ENCODE results near the gene ASCC1. TPM values are rescaled to one million over a fixed set of nuclear protein-coding genes. Genes with fewer than 3 reads are reported as not detected.

Gene ASCC1
- total and polyA plus RNA-seq, 2 of the 13 experiments (the other 11 are each of a cell fraction or from before 2014, with no cell fraction given), result 21.6 to 30.1 TPM

GRCh38 chr10:72099600-72099921, 116.5 kb downstream of the ASCC1 start:
- 87% methylated on average over 10 of the region's 10 CpGs for WGBS (ENCODE audit: low lambda C conversion rate)
- peaks cover 66% of the 10 kb centered on the region for H3K4me1 ChIP-seq (ENCODE audit: insufficient read depth, low read length)
- CTCF ChIA-PET (ENCODE audit: low intra/inter-chr PET ratio, low total read pairs), result no interaction called here
- TF ChIP-seq ZHX2 (IDR thresholded peaks at IDR 0.05; ENCODE audit: low read depth) (no peak), ZHX2 (CRISPR knock-in tag; IDR thresholded peaks at IDR 0.05; ENCODE audit: borderline replicate concordance) (no peak), ZNF224 (CRISPR knock-in tag; IDR thresholded peaks at IDR 0.05) (no peak), MXI1 (IDR thresholded peaks at IDR 0.05; ENCODE audit: borderline replicate concordance, low read depth, low read length) (no peak), CEBPG (CRISPR knock-in tag; IDR thresholded peaks at IDR 0.05) (0 out of 2 replicates have a peak, but pooled peaks have one; percentile 8), E2F2 (CRISPR knock-in tag; IDR thresholded peaks at IDR 0.05; ENCODE audit: borderline replicate concordance) (no peak), ZNF562 (CRISPR knock-in tag; IDR thresholded peaks at IDR 0.05; ENCODE audit: borderline replicate concordance) (no peak), GATAD2A (CRISPR knock-in tag; IDR thresholded peaks at IDR 0.05) (no peak), THAP9 (CRISPR knock-in tag; IDR thresholded peaks at IDR 0.05; ENCODE audit: borderline replicate concordance) (no peak), GABPB1 (CRISPR knock-in tag; IDR thresholded peaks at IDR 0.05) (no peak), DNMT3B (CRISPR knock-in tag; conservative IDR thresholded peaks at IDR 0.05) (no peak), SYNCRIP (IDR thresholded peaks at IDR 0.05; ENCODE audit: insufficient read depth, low read depth, low read length) (no peak), PITX1 (CRISPR knock-in tag; IDR thresholded peaks at IDR 0.05) (no peak), HNRNPLL (IDR thresholded peaks at IDR 0.05; ENCODE audit: low read depth, low read length, poor library complexity, severe bottlenecking) (no peak), ZNF879 (CRISPR knock-in tag; IDR thresholded peaks at IDR 0.05) (no peak), CEBPB (IDR thresholded peaks at IDR 0.05; ENCODE audit: borderline replicate concordance, low read depth, low read length) (0 out of 2 replicates have a peak, but pooled peaks have one; percentile 19)

More at GRCh38 chr10:72099600-72099921, 116.5 kb downstream of the ASCC1 start:
- intact Hi-C loops (cut with micrococcal nuclease; ENCODE audit: unreplicated experiment) (no loop called here), in situ Hi-C loops (cut with HindIII; ENCODE audit: extremely low pct_ligation_motif_present, low pct_unique_long_range_greater_than_20kb) (loop anchor here (25.0 kb wide), 1 partner anchor 238 kb away; no protein-coding TSS in a partner anchor)
- H3K9me3 ChIP-seq (ENCODE audit: low read length), result no peaks in the 10 kb centered on the region
- DNase-seq (ENCODE audit: low spot score) (no peak), ATAC-seq (no peak), FAIRE-seq (no peak)
- POLR2A ChIA-PET, result no interaction called here
- no peaks in the 10 kb centered on the region for H3K27me3 ChIP-seq (ENCODE audit: control insufficient read depth in 1 of 2, insufficient read depth in 2 of 2, low read length in 2 of 2)
- H4K20me1 ChIP-seq (ENCODE audit: insufficient read depth, low read length), result no peaks in the 10 kb centered on the region
- peak overlapping the region; percentile 93 for H3K27ac ChIP-seq (ENCODE audit: extremely low read length, insufficient read depth, low read length)
- no peak overlapping the region for H3K9ac ChIP-seq (ENCODE audit: insufficient read depth, low read depth, low read length)
- BruUV-seq (replicated peaks), result no TSS peak
- no peak overlapping the region for H2AFZ ChIP-seq (ENCODE audit: low read length)
- H3K79me2 ChIP-seq (ENCODE audit: insufficient read depth, low read length), result no peaks in the 10 kb centered on the region
- H3K4me2 ChIP-seq (ENCODE audit: low read depth, low read length), result peak overlapping the region; percentile 66
- H3K36me3 ChIP-seq (replicated peaks in 1 of 2; ENCODE audit: control insufficient read depth in 1 of 2, insufficient read depth in 2 of 2, low read length in 2 of 2), result peaks cover 3 to 22% of the 10 kb centered on the region in 2 experiments; a peak in 4 of 5 replicates
- no peak overlapping the region for H3K4me3 ChIP-seq (replicated peaks in 1 of 3; ENCODE audit: insufficient read depth in 1 of 3, low read depth in 2 of 3, low read length in 3 of 3)

Measured in HepG2 (cell line).